ENCODE measurements around the gene STAB1.

DNA sequence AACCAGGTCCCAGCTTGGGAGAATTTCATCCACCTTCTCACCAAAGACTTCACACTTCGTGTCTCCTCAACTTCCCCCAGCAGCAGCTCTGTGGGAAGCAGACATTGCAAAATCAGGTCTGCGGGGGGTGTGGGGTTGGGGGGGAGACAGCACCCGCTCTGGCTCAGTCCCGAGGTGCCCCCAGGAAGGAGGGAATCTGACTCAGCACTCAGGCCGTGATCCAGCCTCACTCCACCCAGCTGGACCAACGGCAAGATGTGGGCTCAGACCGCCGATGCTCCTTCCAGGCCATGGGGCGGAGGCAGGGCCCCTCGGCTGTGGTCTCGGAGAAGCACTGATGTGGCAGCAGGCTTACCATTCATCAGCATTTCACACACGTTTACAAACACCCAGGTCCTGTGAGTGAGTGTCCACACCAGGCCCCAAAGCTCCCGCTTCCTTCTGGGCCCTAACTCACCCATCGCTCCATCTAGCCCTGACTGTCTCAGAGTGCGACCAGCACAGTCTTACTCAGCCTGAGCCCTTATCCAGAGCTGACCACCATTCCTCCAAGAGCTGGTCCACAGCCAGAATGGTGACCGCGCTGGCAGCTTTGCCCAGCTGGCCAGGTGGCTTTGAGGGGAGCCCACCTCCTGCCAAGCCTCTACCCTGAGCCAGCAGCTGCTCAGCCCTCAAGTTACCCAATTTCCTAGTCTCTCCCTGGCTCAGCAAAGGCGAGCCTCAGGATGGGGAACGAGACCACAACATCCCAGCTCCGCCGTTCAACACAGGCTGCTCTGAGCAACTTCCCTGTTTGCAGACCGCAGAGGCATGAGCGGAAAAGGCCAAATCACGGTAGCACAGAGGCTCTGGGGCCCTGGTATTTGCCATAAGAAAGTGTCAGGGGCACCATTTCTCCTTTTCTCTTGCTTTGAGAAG lies 3.3 kb downstream of the STAB1 start:
- TF ChIP-seq, protein P1, sequence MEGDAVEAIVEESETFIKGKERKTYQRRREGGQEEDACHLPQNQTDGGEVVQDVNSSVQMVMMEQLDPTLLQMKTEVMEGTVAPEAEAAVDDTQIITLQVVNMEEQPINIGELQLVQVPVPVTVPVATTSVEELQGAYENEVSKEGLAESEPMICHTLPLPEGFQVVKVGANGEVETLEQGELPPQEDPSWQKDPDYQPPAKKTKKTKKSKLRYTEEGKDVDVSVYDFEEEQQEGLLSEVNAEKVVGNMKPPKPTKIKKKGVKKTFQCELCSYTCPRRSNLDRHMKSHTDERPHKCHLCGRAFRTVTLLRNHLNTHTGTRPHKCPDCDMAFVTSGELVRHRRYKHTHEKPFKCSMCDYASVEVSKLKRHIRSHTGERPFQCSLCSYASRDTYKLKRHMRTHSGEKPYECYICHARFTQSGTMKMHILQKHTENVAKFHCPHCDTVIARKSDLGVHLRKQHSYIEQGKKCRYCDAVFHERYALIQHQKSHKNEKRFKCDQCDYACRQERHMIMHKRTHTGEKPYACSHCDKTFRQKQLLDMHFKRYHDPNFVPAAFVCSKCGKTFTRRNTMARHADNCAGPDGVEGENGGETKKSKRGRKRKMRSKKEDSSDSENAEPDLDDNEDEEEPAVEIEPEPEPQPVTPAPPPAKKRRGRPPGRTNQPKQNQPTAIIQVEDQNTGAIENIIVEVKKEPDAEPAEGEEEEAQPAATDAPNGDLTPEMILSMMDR (IDR thresholded peaks at IDR 0.05) = no peak
- TF ChIP-seq RFX5 (IDR thresholded peaks at IDR 0.05) (no peak), RNF2 (IDR thresholded peaks at IDR 0.05; ENCODE audit: borderline replicate concordance, low read depth) (no peak), POLR2A (IDR thresholded peaks at IDR 0.05; ENCODE audit: low read length) (no peak), RAD21 (conservative IDR thresholded peaks at IDR 0.05 in 1 of 2, IDR thresholded peaks at IDR 0.05 in 1 of 2) (no peak), RCOR1 (IDR thresholded peaks at IDR 0.05; ENCODE audit: low read depth, low read length) (no peak), NR3C1 (IDR thresholded peaks at IDR 0.05) (no peak), POLR2AphosphoS2 (conservative IDR thresholded peaks at IDR 0.05; ENCODE audit: low read length) (no peak), CHD2 (IDR thresholded peaks at IDR 0.05; ENCODE audit: low read length, partially characterized antibody) (no peak), NFE2L2 (conservative IDR thresholded peaks at IDR 0.05; ENCODE audit: low read length) (no peak), EP300 (IDR thresholded peaks at IDR 0.05) (no peak)
- TF ChIP-seq, protein P2, sequence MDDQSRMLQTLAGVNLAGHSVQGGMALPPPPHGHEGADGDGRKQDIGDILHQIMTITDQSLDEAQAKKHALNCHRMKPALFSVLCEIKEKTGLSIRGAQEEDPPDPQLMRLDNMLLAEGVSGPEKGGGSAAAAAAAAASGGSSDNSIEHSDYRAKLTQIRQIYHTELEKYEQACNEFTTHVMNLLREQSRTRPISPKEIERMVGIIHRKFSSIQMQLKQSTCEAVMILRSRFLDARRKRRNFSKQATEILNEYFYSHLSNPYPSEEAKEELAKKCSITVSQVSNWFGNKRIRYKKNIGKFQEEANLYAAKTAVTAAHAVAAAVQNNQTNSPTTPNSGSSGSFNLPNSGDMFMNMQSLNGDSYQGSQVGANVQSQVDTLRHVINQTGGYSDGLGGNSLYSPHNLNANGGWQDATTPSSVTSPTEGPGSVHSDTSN (IDR thresholded peaks at IDR 0.05) = no peak
